Mesothelial cell of epicardium (in vitro differentiated cells): ENCODE data around the gene SLC6A13. TPM values are rescaled to one million over a fixed set of nuclear protein-coding genes. Genes with fewer than 3 reads are reported as not detected.

Source experiments
- DNase-seq, 2 experiments: peaks; one replicate each; pipeline ENCODE4 v3.0.0; 2021; ENCODE audit warnings: low spot score in 2 of 2; ENCODE audit not compliant: unreplicated experiment in 2 of 2
- H3K27ac Mint-ChIP-seq: 2 replicates; pipeline ENCODE4 v1.8.0; 2021; ENCODE audit warnings: mixed read lengths
- H3K27me3 Mint-ChIP-seq: 2 replicates; pipeline ENCODE4 v1.8.0; 2021; ENCODE audit warnings: low read depth, mixed read lengths
- H3K36me3 Mint-ChIP-seq: 2 replicates; pipeline ENCODE4 v1.8.0; 2021; ENCODE audit warnings: mixed read lengths
- H3K4me1 Mint-ChIP-seq: 2 replicates; pipeline ENCODE4 v1.8.0; 2021; ENCODE audit warnings: mixed read lengths
- H3K4me3 Mint-ChIP-seq: 2 replicates; pipeline ENCODE4 v1.8.0; 2021; ENCODE audit warnings: mild to moderate bottlenecking, moderate library complexity, mixed read lengths
- H3K9me3 Mint-ChIP-seq: 2 replicates; pipeline ENCODE4 v1.8.0; 2021; ENCODE audit warnings: mixed read lengths
- total RNA-seq: library from RNA; stranded (reverse); gene quantifications from 3 replicates; pipeline ENCODE4 v1.2.1, GENCODE V29; 2021
- TF ChIP-seq, protein P1 (sequence below): fragments of 200-600 bp; sonication (generic); IDR thresholded peaks from one replicate; pipeline ENCODE4 v1.5.0; 2021; ENCODE audit warnings: antibody characterized with exemption; ENCODE audit not compliant: unreplicated experiment

The SLC6A13 gene
- total RNA-seq, 1 donor from 2014 or later: 1.2 TPM

DNA sequence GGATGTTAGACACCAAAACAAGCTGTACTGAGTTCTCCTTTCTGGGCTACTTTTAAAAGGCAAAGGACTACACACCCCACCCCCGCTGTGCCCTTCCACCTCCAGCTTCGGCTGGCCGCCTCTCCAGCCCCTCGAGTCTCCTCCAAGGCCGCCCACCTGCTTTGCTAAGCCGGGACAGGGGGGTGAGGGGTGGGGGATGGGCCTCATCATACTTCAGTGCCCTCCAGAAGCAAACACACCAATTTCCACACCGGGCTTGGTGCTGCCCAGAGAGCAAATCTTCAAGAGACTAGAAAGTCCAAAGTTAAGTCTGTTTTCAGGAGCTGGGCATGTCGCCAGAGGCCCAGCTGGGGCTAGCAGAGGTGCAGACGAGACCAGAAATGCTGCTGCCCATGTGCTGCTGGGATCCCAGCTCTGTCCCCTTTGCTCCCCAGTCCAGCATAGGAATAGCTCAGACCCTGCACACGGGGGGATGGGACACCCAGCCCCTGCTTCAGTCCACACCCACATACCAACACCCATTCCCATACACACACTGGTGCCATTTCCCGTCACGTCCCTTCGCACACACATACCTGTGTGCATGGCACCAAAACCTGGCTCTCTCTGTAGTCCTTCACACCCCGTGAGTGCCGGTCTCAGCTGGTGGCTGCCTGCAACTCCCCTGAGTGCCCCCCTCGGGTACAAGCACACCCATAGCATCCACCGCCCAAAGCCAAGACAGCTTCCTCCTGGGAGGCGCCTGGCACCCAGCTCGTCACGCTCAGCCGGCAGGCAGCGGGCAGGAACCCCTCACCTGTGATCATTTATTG, 49.7 kb downstream of the SLC6A13 start:
- H3K36me3 Mint-ChIP-seq: no peaks in the 10 kb centered on the region
- H3K4me1 Mint-ChIP-seq: peaks cover 13% of the 10 kb centered on the region
- peak overlapping the region; percentile 8 for H3K27ac Mint-ChIP-seq
- no peak overlapping the region for H3K4me3 Mint-ChIP-seq
- DNase-seq: no peak
- H3K9me3 Mint-ChIP-seq: no peaks in the 10 kb centered on the region
- TF ChIP-seq, protein P1, sequence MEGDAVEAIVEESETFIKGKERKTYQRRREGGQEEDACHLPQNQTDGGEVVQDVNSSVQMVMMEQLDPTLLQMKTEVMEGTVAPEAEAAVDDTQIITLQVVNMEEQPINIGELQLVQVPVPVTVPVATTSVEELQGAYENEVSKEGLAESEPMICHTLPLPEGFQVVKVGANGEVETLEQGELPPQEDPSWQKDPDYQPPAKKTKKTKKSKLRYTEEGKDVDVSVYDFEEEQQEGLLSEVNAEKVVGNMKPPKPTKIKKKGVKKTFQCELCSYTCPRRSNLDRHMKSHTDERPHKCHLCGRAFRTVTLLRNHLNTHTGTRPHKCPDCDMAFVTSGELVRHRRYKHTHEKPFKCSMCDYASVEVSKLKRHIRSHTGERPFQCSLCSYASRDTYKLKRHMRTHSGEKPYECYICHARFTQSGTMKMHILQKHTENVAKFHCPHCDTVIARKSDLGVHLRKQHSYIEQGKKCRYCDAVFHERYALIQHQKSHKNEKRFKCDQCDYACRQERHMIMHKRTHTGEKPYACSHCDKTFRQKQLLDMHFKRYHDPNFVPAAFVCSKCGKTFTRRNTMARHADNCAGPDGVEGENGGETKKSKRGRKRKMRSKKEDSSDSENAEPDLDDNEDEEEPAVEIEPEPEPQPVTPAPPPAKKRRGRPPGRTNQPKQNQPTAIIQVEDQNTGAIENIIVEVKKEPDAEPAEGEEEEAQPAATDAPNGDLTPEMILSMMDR: no peak
- peaks cover 72% of the 10 kb centered on the region for H3K27me3 Mint-ChIP-seq

- no peak for DNase-seq
- no peaks in the 10 kb centered on the region for H3K9me3 Mint-ChIP-seq
- TF ChIP-seq, protein P1: no peak
- H3K36me3 Mint-ChIP-seq: no peaks in the 10 kb centered on the region
- no peak overlapping the region for H3K27ac Mint-ChIP-seq
- H3K27me3 Mint-ChIP-seq: peaks cover 76% of the 10 kb centered on the region
- H3K4me1 Mint-ChIP-seq: peaks cover 13% of the 10 kb centered on the region
- no peak overlapping the region for H3K4me3 Mint-ChIP-seq
These were observed 50.3 kb downstream of the SLC6A13 start for GRCh38 chr12:212415-212714.

DNA sequence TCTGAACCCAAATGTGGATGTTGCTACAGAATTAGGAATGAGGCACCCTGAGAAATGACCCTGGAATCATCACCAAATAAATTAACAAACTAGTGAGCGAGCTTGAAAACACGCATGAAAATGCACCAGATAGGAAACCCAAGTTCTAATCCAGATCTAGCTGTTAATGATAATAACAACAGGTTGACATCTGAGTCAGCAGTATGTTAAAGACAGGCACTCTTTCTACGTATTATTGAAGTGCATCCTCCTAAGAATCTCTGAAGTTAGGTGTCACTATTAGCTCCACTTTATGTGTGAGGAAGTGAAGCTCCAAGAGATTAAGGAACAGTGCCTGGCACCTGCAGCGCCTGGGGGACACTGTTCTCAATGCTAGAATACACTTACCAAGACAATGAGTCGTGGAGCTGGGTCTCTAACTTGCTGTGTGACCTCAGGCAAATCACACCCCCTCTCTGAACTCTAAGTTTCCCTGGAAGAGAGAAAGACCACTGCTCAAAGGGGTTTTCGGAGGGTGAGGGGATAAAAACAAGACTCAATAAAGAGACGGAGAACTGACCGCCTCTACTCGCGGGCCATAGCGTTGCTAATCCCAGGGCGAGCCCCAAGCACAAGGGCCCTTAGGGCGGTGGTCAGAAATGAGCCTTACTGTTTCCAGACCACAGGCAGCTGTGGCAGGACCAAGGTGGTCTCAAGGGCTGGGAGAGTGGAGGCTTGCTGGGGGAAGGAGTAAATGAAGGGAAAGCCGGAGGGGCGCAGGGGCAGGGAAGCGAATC, 50.8 kb downstream of the SLC6A13 start:
- no peak overlapping the region for H3K4me3 Mint-ChIP-seq
- H3K36me3 Mint-ChIP-seq: no peaks in the 10 kb centered on the region
- no peak for DNase-seq
- H3K27ac Mint-ChIP-seq: no peak overlapping the region
- H3K27me3 Mint-ChIP-seq: peaks cover 81% of the 10 kb centered on the region
- no peaks in the 10 kb centered on the region for H3K9me3 Mint-ChIP-seq
- peaks cover 13% of the 10 kb centered on the region for H3K4me1 Mint-ChIP-seq
- TF ChIP-seq, protein P1: no peak

DNA sequence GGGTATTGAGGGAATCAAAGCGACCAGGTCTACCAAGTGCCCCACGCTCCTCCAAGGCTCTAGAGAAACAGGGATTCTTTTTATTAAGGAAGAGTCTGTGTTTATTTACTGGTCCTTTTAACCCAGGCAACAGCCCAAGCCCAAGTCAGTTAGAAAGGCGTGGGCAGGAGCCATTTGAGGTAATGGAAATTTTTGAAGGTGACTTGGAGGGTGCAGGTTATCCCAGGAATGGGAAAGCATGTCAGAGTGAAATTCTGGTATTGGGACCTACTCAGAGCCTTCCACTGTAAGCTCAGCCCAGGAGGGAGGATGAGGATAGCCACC, 51.5 kb downstream of the SLC6A13 start:
- DNase-seq: no peak
- Mint-ChIP-seq H3K36me3 (no peaks in the 10 kb centered on the region), H3K4me3 (no peak overlapping the region), H3K27me3 (peaks cover 84% of the 10 kb centered on the region), H3K9me3 (peaks cover 3% of the 10 kb centered on the region), H3K27ac (no peak overlapping the region), H3K4me1 (peaks cover 13% of the 10 kb centered on the region)
- TF ChIP-seq, protein P1: no peak

DNA sequence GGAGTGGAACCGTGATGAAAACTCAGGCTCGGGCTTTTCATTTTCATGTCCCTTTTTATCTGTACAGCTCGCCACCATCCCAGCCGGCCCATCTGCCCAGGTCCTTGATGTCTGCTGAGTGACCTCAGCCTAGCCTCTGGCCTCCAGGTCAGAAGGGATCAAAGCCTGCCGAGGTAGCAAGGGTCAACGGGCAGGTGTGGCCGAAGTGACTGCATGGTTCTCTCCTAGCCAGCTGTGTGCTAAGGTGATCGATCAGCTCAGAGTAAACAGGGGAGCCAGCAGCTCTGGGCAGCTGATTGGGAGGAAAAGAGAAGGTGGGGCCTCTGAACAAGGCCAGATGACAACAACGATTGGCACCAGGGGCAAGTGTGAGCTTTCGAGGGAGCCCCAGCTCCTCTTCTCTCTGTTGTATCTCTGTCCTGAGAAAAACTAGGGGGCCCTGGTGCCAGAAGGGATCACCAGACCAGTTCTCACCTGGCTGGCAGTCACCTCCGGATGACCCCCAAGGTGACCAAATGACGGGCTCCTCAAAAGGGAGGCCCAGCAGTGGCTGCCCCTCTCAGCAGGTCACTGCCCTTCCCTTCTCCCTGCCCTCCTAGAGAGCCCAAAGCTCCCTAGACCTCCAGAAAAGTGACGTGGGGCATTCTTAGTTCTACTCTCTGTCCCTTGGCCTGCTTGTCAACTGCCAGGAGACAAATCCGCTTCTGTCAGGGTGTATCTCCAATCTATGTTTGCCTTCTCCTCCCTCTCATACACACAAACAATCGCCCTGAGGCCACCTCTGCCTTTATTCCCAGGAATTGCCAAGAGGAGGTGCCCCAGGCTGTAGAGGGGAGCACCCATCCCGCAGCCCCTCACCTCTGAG, 52.1 kb downstream of the SLC6A13 start:
- H3K27me3 Mint-ChIP-seq: peaks cover 87% of the 10 kb centered on the region
- no peak for DNase-seq
- no peak overlapping the region for H3K4me3 Mint-ChIP-seq
- H3K9me3 Mint-ChIP-seq: peaks cover 4% of the 10 kb centered on the region
- TF ChIP-seq, protein P1: no peak
- no peaks in the 10 kb centered on the region for H3K36me3 Mint-ChIP-seq
- no peak overlapping the region for H3K27ac Mint-ChIP-seq
- H3K4me1 Mint-ChIP-seq: peaks cover 13% of the 10 kb centered on the region
